ENCODE results near the gene YBEY. TPM values are rescaled to one million over a fixed set of nuclear protein-coding genes. Genes with fewer than 3 reads are reported as not detected.

YBEY gene
- total and polyA plus RNA-seq, 2 of the 13 experiments (the other 11 are each of a cell fraction or from before 2014, with no cell fraction given) = 6.5 to 8.9 TPM

- peak; percentile 68; the same call in 1 of the 2 replicates for TF ChIP-seq UBTF (CRISPR knock-in tag; IDR thresholded peaks at IDR 0.05)
- peak; percentile 88; the same call in 2 of the 3 replicates for TF ChIP-seq MXI1 (IDR thresholded peaks at IDR 0.05; ENCODE audit: borderline replicate concordance, low read depth, low read length)
- TF ChIP-seq MYNN (CRISPR knock-in tag; IDR thresholded peaks at IDR 0.05; ENCODE audit: low read depth) = no peak
- TF ChIP-seq ZNF354B (CRISPR knock-in tag; IDR thresholded peaks at IDR 0.05) = peak; percentile 60; the same call in 1 of the 2 replicates
- TF ChIP-seq POLR2AphosphoS2 (IDR thresholded peaks at IDR 0.05; ENCODE audit: low read depth, low read length) = no peak
- peak; percentile 61; the same call in 1 of the 2 replicates for TF ChIP-seq ARID2 (CRISPR knock-in tag; IDR thresholded peaks at IDR 0.05; ENCODE audit: borderline replicate concordance)
- TF ChIP-seq PAXIP1 (CRISPR knock-in tag; conservative IDR thresholded peaks at IDR 0.05) = no peak; the same call in 1 of the 2 replicates
- no peak for TF ChIP-seq JDP2 (CRISPR knock-in tag; IDR thresholded peaks at IDR 0.05; ENCODE audit: borderline replicate concordance)
- TF ChIP-seq ZNF557 (CRISPR knock-in tag; IDR thresholded peaks at IDR 0.05) = no peak
- TF ChIP-seq ZBTB40 (IDR thresholded peaks at IDR 0.05) = no peak
- TF ChIP-seq ZBTB40 (CRISPR knock-in tag; IDR thresholded peaks at IDR 0.05) = no peak; the same call in none of the 2 replicates
- no peak for TF ChIP-seq FIP1L1 (IDR thresholded peaks at IDR 0.05; ENCODE audit: borderline replicate concordance, insufficient read depth, low read depth, low read length)
- 0 out of 2 replicates have a peak, but pooled peaks have one; percentile 52 for TF ChIP-seq GATA4 (IDR thresholded peaks at IDR 0.05; ENCODE audit: borderline replicate concordance, low read depth)
- TF ChIP-seq HNRNPH1 (optimal IDR thresholded peaks at IDR 0.05; ENCODE audit: low read depth, low read length) = no peak
Observed at GRCh38 chr21:46323710-46324389, 37.7 kb downstream of the YBEY start, which contains the start of the genes C21orf58 and PCNT (continued).
